ENCODE measurements around the gene DNAJA1. TPM values are rescaled to one million over a fixed set of nuclear protein-coding genes. Genes with fewer than 3 reads are reported as not detected.
"Not testable (repeated sequence)": the region's sequence is repeated elsewhere in the genome, so short reads cannot be mapped to it uniquely, and the experiment has no call there.

DNAJA1 gene
- total RNA-seq, 1 experiment from 2014 or later = 312 TPM

DNA sequence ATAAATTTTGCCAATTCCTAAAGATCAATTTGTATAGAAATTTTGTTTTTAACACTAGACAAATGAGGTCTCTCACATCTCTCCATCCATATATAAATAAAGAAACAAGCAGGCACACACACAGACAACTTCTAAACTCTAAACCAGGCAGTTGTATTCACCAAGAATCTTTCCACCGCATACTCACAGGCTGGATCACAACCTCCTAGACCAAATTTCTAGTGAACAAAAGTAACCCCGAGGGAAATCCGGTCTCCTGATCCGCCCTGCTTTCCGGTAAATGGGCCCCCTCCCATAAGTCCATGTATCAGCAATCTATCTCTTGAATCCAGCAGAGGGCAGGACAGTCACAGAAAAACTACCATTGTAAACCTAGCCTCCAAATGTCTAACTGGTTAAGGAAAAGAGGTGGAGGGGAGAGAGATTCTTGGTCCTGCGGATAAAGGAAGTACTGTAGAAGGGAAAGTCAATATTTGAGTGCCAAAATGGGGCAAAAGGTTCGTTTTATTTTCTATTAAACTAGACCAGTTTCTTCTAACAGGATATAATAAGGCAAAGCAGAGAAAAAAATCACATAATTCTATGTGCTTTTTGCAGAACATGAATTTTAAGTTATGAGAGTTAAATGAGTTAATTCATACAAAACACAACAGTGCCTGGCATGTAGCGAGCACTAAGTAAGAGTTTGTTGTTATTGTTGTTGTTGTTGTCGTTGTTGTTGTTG, 56.2 kb downstream of the DNAJA1 start:
- DNase-seq (ENCODE audit: low read depth) = peak; percentile 88

GRCh38 chr9:33082128-33082527, 57.1 kb downstream of the DNAJA1 start:
- DNase-seq (ENCODE audit: low read depth) = no peak

DNA sequence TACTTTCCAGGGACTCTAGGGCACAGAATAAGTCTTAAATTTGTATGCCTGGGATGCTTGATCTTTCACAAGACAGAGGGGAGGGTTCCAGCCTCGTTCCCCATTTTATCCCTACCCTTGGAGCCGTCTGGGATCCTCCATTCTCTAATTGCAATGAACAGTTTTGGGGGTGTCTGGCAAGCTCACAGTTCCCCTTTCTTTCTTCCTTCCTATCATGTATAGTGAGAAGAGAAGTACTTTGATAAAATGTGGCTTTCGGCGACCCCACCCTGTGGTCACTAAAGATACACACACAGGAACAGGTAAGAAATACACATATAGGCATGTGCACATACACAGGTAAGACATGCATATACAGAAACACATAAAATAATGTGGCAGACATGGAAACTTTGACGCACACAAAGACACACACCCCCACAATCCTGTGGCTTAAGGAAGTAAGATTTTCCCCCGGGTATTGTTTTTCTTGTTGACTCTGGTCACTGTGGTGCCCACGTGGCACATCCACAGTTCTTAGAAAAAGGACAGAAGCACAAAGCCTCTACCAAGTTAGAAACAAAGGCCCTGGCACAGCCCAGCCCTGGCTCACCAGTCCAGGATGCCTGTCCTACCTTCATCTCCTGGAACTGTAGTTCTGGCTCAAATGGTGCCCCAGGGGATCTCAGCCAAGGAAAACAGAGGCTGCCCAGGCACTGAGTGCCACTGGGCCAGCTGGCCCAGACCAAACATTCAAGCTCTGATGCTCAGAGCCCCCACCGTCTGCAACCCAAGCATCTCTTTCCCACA, 57.7 kb downstream of the DNAJA1 start:
- peak; percentile 53 for DNase-seq (ENCODE audit: low read depth)

- DNase-seq (ENCODE audit: low read depth) = not testable (repeated sequence)
Observed at GRCh38 chr9:33085672-33086071, 60.6 kb downstream of the DNAJA1 start.

Other genes starting within 250 kb of the DNAJA1 start
- gene TMEM215, start 241.7 kb upstream of the DNAJA1 start, total RNA-seq (2014; rRNA removed; shearing (Covaris generic)) = not detected in 2 replicates
- gene APTX, start 23.6 kb upstream of the DNAJA1 start, total RNA-seq (2014; rRNA removed; shearing (Covaris generic)) = 47.6 and 53.1 TPM in 2 replicates
- 30.6 and 36.0 TPM in 2 replicates for gene SMU1, start 51.4 kb downstream of the DNAJA1 start, total RNA-seq (2014; rRNA removed; shearing (Covaris generic))
- 35.6 and 69.6 TPM in 2 replicates for gene B4GALT1, start 142.1 kb downstream of the DNAJA1 start, total RNA-seq (2014; rRNA removed; shearing (Covaris generic))
- not detected in 2 replicates for gene SPINK4, start 214.9 kb downstream of the DNAJA1 start, total RNA-seq (2014; rRNA removed; shearing (Covaris generic))
- gene BAG1, start 239.4 kb downstream of the DNAJA1 start, total RNA-seq (2014; rRNA removed; shearing (Covaris generic)) = 60.1 and 72.0 TPM in 2 replicates
- gene CHMP5, start 239.8 kb downstream of the DNAJA1 start, total RNA-seq (2014; rRNA removed; shearing (Covaris generic)) = 217 and 248 TPM in 2 replicates